H9 (cell line): ENCODE data around the gene AK8. TPM values are rescaled to one million over a fixed set of nuclear protein-coding genes. Genes with fewer than 3 reads are reported as not detected.

Experiments used
- DNase-seq: peaks from one replicate; pipeline ENCODE4 v3.0.0-alpha.2; 2017
- H2AFZ ChIP-seq: one replicate; pipeline ENCODE4 v1.6.1; 2013; ENCODE audit warnings: mild to moderate bottlenecking, low read length, control low read depth, moderate library complexity
- H2AK5ac ChIP-seq: 2 replicates; pipeline ENCODE4 v1.6.1; 2013; ENCODE audit warnings: low read length, control low read depth, mixed read lengths; ENCODE audit not compliant: insufficient read length
- H2BK120ac ChIP-seq: one replicate; pipeline ENCODE4 v1.6.1; 2013; ENCODE audit warnings: low read depth, mild to moderate bottlenecking, low read length, control low read depth, inconsistent platforms; ENCODE audit not compliant: poor library complexity, severe bottlenecking
- H2BK12ac ChIP-seq: 2 replicates; pipeline ENCODE4 v1.6.1; 2013; ENCODE audit warnings: low read length, control low read depth, mixed read lengths, low read depth; ENCODE audit not compliant: insufficient read length
- H2BK15ac ChIP-seq: 2 replicates; pipeline ENCODE4 v1.6.1; 2013; ENCODE audit warnings: low read depth, low read length, control low read depth
- H2BK20ac ChIP-seq: one replicate; pipeline ENCODE4 v1.6.1; 2013; ENCODE audit warnings: low read depth, mild to moderate bottlenecking, low read length, control low read depth, inconsistent platforms; ENCODE audit not compliant: poor library complexity, severe bottlenecking
- H2BK5ac ChIP-seq: 2 replicates; pipeline ENCODE4 v1.6.1; 2013; ENCODE audit warnings: low read length, control low read depth, mixed read lengths; ENCODE audit not compliant: insufficient read length
- H3K14ac ChIP-seq: 2 replicates; pipeline ENCODE4 v1.6.1; 2013; ENCODE audit warnings: low read length, control low read depth; ENCODE audit not compliant: insufficient read depth
- H3K18ac ChIP-seq: 2 replicates; pipeline ENCODE4 v1.6.1; 2013; ENCODE audit warnings: low read depth, mild to moderate bottlenecking, mixed read lengths, low read length, control low read depth; ENCODE audit not compliant: insufficient read length
- H3K23ac ChIP-seq: 2 replicates; pipeline ENCODE4 v1.6.1; 2013; ENCODE audit warnings: low read length, control low read depth, mixed read lengths, low read depth; ENCODE audit not compliant: insufficient read length
- H3K23me2 ChIP-seq: 2 replicates; pipeline ENCODE4 v1.6.1; 2013; ENCODE audit warnings: low read depth, mild to moderate bottlenecking, mixed read lengths, low read length, control low read depth; ENCODE audit not compliant: insufficient read length, poor library complexity, severe bottlenecking
- H3K27ac ChIP-seq: 2 replicates; pipeline ENCODE4 v1.5.1; 2013; ENCODE audit warnings: low read length, control low read depth, mixed read lengths, low read depth; ENCODE audit not compliant: insufficient read length
- H3K27me3 ChIP-seq: 2 replicates; pipeline ENCODE4 v1.6.1; 2013; ENCODE audit warnings: low read length, control low read depth, inconsistent platforms; ENCODE audit not compliant: insufficient read depth
- H3K4ac ChIP-seq: 2 replicates; pipeline ENCODE4 v1.6.1; 2013; ENCODE audit warnings: low read depth, mild to moderate bottlenecking, control low read depth, inconsistent platforms, low read length, moderate library complexity
- H3K4me1 ChIP-seq: 2 replicates; pipeline ENCODE4 v1.6.1; 2013; ENCODE audit warnings: low read length, control low read depth, inconsistent platforms; ENCODE audit not compliant: insufficient read depth
- H3K4me2 ChIP-seq: 2 replicates; pipeline ENCODE4 v1.6.1; 2013; ENCODE audit warnings: low read length, control low read depth, mixed read lengths; ENCODE audit not compliant: insufficient read length, insufficient read depth
- H3K56ac ChIP-seq: 2 replicates; pipeline ENCODE4 v1.6.1; 2013; ENCODE audit warnings: low read depth, mild to moderate bottlenecking, mixed read lengths, low read length, control low read depth; ENCODE audit not compliant: insufficient read length
- H3K79me1 ChIP-seq: 2 replicates; pipeline ENCODE4 v1.6.1; 2013; ENCODE audit warnings: low read depth, mild to moderate bottlenecking, moderate library complexity, low read length, control low read depth, inconsistent platforms; ENCODE audit not compliant: insufficient read depth, poor library complexity, severe bottlenecking
- H3K79me2 ChIP-seq: 2 replicates; pipeline ENCODE4 v1.6.1; 2013; ENCODE audit warnings: low read length, control low read depth, inconsistent platforms; ENCODE audit not compliant: insufficient read depth
- H3K9ac ChIP-seq: 2 replicates; pipeline ENCODE4 v1.6.1; 2013; ENCODE audit warnings: low read length, control low read depth, mixed read lengths; ENCODE audit not compliant: insufficient read length; ENCODE audit errors: extremely low read depth
- H3K9me3 ChIP-seq: one replicate; pipeline ENCODE4 v1.6.1; 2013; ENCODE audit warnings: low read depth, low read length, inconsistent platforms; ENCODE audit not compliant: control insufficient read depth
- H3T11ph ChIP-seq: one replicate; pipeline ENCODE4 v1.6.1; 2013; ENCODE audit warnings: mild to moderate bottlenecking, low read length, control low read depth, inconsistent platforms
- H4K20me1 ChIP-seq: one replicate; pipeline ENCODE4 v1.6.1; 2013; ENCODE audit not compliant: control insufficient read depth, insufficient read length, insufficient read depth
- H4K5ac ChIP-seq: 2 replicates; pipeline ENCODE4 v1.6.1; 2013; ENCODE audit warnings: low read depth, mild to moderate bottlenecking, mixed read lengths, low read length, control low read depth; ENCODE audit not compliant: insufficient read length
- H4K8ac ChIP-seq: replicated peaks from 2 replicates; pipeline ENCODE4 v1.6.1; 2013; ENCODE audit warnings: low read length, control low read depth, mixed read lengths, low read depth; ENCODE audit not compliant: insufficient read length
- H4K91ac ChIP-seq: 2 replicates; pipeline ENCODE4 v1.6.1; 2013; ENCODE audit warnings: low read depth, mild to moderate bottlenecking, moderate library complexity, mixed read lengths, low read length, control low read depth; ENCODE audit not compliant: insufficient read length
- H3K27ac Mint-ChIP-seq, 3 experiments: 2 replicates in 2 of 3; 3 replicates in 1 of 3; pipeline ENCODE4 v1.8.0; 2020 to 2021; ENCODE audit warnings: mixed read lengths in 3 of 3, mild to moderate bottlenecking in 1 of 3, moderate library complexity in 1 of 3
- H3K27me3 Mint-ChIP-seq: 2 replicates; pipeline ENCODE4 v1.8.0; 2021; ENCODE audit warnings: low read depth, mild to moderate bottlenecking, moderate library complexity, mixed read lengths
- H3K36me3 Mint-ChIP-seq, 3 experiments: 2 replicates in 2 of 3; 3 replicates in 1 of 3; pipeline ENCODE4 v1.8.0; 2020 to 2021; ENCODE audit warnings: low read depth in 3 of 3, mixed read lengths in 3 of 3; ENCODE audit not compliant: insufficient read depth in 1 of 3
- H3K4me1 Mint-ChIP-seq, 2 experiments: 2 replicates each; pipeline ENCODE4 v1.8.0; 2020; ENCODE audit warnings: mixed read lengths in 2 of 2
- H3K4me3 Mint-ChIP-seq, 2 experiments: 2 replicates in 1 of 2; 3 replicates in 1 of 2; pipeline ENCODE4 v1.8.0; 2020 to 2021; ENCODE audit warnings: mild to moderate bottlenecking in 2 of 2, mixed read lengths in 2 of 2, moderate library complexity in 1 of 2
- H3K9me3 Mint-ChIP-seq, 2 experiments: 2 replicates in 1 of 2; 3 replicates in 1 of 2; pipeline ENCODE4 v1.8.0; 2020; ENCODE audit warnings: mild to moderate bottlenecking in 2 of 2, mixed read lengths in 2 of 2, moderate library complexity in 1 of 2
- CTCF ChIP-seq: fragments of 200-600 bp; sonication (generic); conservative IDR thresholded peaks from 3 replicates; pipeline ENCODE4 v1.8.0; 2021; ENCODE audit warnings: antibody characterized with exemption, mild to moderate bottlenecking
- WGBS: extraction: QIAGEN DNeasy Blood & Tissue Kit; methylation state at CpG from one replicate; pipeline ENCODE4 v1.1.7; 2013; ENCODE audit warnings: missing lambda C conversion rate, low lambda C conversion rate, mixed read lengths; ENCODE audit not compliant: insufficient read length; ENCODE audit errors: extremely low coverage; 5-methylcytosine and 5-hydroxymethylcytosine counted together
- total RNA-seq: library from RNA; stranded (reverse); gene quantifications from 2 replicates; pipeline ENCODE4 v1.2.1, GENCODE V29; 2021

The AK8 gene
- total RNA-seq, 1 experiment from 2014 or later = 0.44 TPM

- no peak overlapping the region for H4K8ac ChIP-seq
- no peak overlapping the region for H4K91ac ChIP-seq
- no peak overlapping the region for H3K56ac ChIP-seq
- no peaks in the 10 kb centered on the region for H3K27me3 ChIP-seq
- no peaks in the 10 kb centered on the region for H3K9me3 Mint-ChIP-seq
- no peak overlapping the region for H4K5ac ChIP-seq
- no peaks in the 10 kb centered on the region for H4K20me1 ChIP-seq
- H3K23ac ChIP-seq = no peak overlapping the region
- WGBS = no CpG with 5 or more reads among the region's 7 CpGs
- no peak overlapping the region for H3K18ac ChIP-seq
- H2BK12ac ChIP-seq = no peak overlapping the region
- no peaks in the 10 kb centered on the region for H3K79me2 ChIP-seq
- no peak overlapping the region for H3K27ac ChIP-seq
- H3K36me3 Mint-ChIP-seq = no peaks in the 10 kb centered on the region
- H3K9ac ChIP-seq = no peak overlapping the region
- H3K4ac ChIP-seq = no peak overlapping the region
- H3K79me1 ChIP-seq = no peaks in the 10 kb centered on the region
- no peak overlapping the region for H3K4me2 ChIP-seq
- H2BK20ac ChIP-seq = no peak overlapping the region
- H2BK15ac ChIP-seq = no peak overlapping the region
- no peak overlapping the region for H2BK5ac ChIP-seq
- H3K27me3 Mint-ChIP-seq = peaks cover 31% of the 10 kb centered on the region
- no peaks in the 10 kb centered on the region for H3K23me2 ChIP-seq
- DNase-seq = no peak
- no peak overlapping the region for H2AK5ac ChIP-seq
- no peak overlapping the region for H2BK120ac ChIP-seq
- no peaks in the 10 kb centered on the region for H3K4me1 ChIP-seq
- H3T11ph ChIP-seq = no peak overlapping the region
- no peak overlapping the region for H3K27ac Mint-ChIP-seq
- no peaks in the 10 kb centered on the region for H3K9me3 ChIP-seq
- H3K4me3 Mint-ChIP-seq = no peak overlapping the region
- no peak overlapping the region for H2AFZ ChIP-seq
- H3K4me1 Mint-ChIP-seq = peaks cover 14 to 33% of the 10 kb centered on the region in 2 experiments
- TF ChIP-seq CTCF = no peak
- no peak overlapping the region for H3K14ac ChIP-seq
Observed at GRCh38 chr9:132753593-132753880, 124.5 kb downstream of the AK8 start.
